ENCODE measurements around the gene FAM240B. TPM values are rescaled to one million over a fixed set of nuclear protein-coding genes. Genes with fewer than 3 reads are reported as not detected.

Gene FAM240B
- total RNA-seq, 1 experiment from 2014 or later = not detected

DNA sequence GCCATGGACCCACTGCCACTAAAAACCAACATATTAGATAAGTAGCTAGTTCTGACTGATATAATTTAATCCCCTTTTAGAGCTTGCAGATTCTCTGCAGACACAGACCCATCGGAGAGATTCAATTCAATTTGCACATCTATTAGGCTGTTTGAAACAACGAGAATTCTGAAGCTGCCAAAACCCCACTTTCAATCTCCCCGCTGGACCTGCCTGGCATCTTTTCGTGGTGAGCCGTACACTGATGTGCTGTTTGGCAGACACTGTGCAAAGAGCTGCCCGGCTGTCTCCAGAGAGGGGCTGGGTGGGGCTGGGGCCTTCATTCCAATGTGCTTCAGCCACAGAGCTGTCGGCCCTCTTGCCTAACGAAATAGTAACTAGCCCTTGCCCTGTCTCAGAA is 42.1 kb upstream of the FAM240B start:
- H3F3A ChIP-seq (ENCODE audit: insufficient read depth, low read depth) = no peaks in the 10 kb centered on the region
- BruUV-seq (replicated peaks) = no TSS peak
- ChIA-PET POLR2A (ENCODE audit: unreplicated experiment) (no interaction called here), CTCF (no interaction called here)
- intact Hi-C loops (cut with micrococcal nuclease; ENCODE audit: unreplicated experiment) = no loop called here
- TF ChIP-seq EZH2 (IDR thresholded peaks at IDR 0.05; ENCODE audit: low read depth) (no peak), CTCF (conservative IDR thresholded peaks at IDR 0.05) (no peak)
- H3K4me3 ChIP-seq = no peak overlapping the region
- no peaks in the 10 kb centered on the region for H3K9me3 ChIP-seq (ENCODE audit: insufficient read depth, low read depth)
- H4K20me1 ChIP-seq (ENCODE audit: insufficient read depth) = no peaks in the 10 kb centered on the region
- no peaks in the 10 kb centered on the region for H3K9me2 ChIP-seq (ENCODE audit: insufficient read depth)
- no peaks in the 10 kb centered on the region for H3K27me3 ChIP-seq (ENCODE audit: insufficient read depth, low read depth)
- H3K4me2 ChIP-seq = no peak overlapping the region
- H3K4me1 ChIP-seq (replicated peaks; ENCODE audit: insufficient read depth) = no peaks in the 10 kb centered on the region
- DNase-seq = no peak
- no peak overlapping the region for H3K27ac ChIP-seq
- no peaks in the 10 kb centered on the region for H3K79me2 ChIP-seq (ENCODE audit: low read depth)
- H3K36me3 ChIP-seq (ENCODE audit: low read depth) = no peaks in the 10 kb centered on the region
- H2AFZ ChIP-seq = no peak overlapping the region

- H3K27me3 ChIP-seq (ENCODE audit: insufficient read depth, low read depth) = no peaks in the 10 kb centered on the region
- CTCF ChIA-PET = no interaction called here
- H3K9me3 ChIP-seq (ENCODE audit: insufficient read depth, low read depth) = no peaks in the 10 kb centered on the region
- H3K79me2 ChIP-seq (ENCODE audit: low read depth) = no peaks in the 10 kb centered on the region
- H3K9me2 ChIP-seq (ENCODE audit: insufficient read depth) = no peaks in the 10 kb centered on the region
- POLR2A ChIA-PET (ENCODE audit: unreplicated experiment) = no interaction called here
- no peak for DNase-seq
- no peak overlapping the region for H3K4me2 ChIP-seq
- H3K36me3 ChIP-seq (ENCODE audit: low read depth) = no peaks in the 10 kb centered on the region
- no peaks in the 10 kb centered on the region for H3K4me1 ChIP-seq (replicated peaks; ENCODE audit: insufficient read depth)
- intact Hi-C loops (cut with micrococcal nuclease; ENCODE audit: unreplicated experiment) = no loop called here
- no peak overlapping the region for H2AFZ ChIP-seq
- H3F3A ChIP-seq (ENCODE audit: insufficient read depth, low read depth) = no peaks in the 10 kb centered on the region
- H3K27ac ChIP-seq = no peak overlapping the region
- BruUV-seq (replicated peaks) = no TSS peak
- TF ChIP-seq CTCF (conservative IDR thresholded peaks at IDR 0.05) (no peak), EZH2 (IDR thresholded peaks at IDR 0.05; ENCODE audit: low read depth) (no peak)
- H4K20me1 ChIP-seq (ENCODE audit: insufficient read depth) = no peaks in the 10 kb centered on the region
- no peak overlapping the region for H3K4me3 ChIP-seq
Observed at GRCh38 chr9:38761339-38761738, 41.4 kb upstream of the FAM240B start.

DNA sequence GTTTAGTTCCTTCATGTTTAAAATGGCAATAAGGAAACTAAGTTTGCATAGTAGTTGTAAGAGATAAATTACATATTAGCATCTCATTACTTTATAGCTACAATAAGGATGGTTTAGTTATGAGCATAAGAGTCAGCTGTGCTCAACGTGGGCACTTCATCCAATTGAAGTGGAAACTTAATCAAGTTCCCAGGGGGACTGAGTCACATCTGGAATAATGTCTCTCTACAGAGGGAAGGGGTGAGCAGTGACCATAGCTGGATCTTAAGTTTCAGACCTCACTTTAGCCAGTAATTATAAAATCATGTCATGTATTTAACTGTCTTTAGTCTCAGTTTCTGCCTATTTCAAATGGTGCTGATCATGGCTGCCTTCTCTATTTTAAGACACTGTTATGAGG is 36.8 kb upstream of the FAM240B start:
- no peak overlapping the region for H2AFZ ChIP-seq
- H3K27ac ChIP-seq = no peak overlapping the region
- H3K4me1 ChIP-seq (replicated peaks; ENCODE audit: insufficient read depth) = no peaks in the 10 kb centered on the region
- no peak for DNase-seq
- H3K4me2 ChIP-seq = no peak overlapping the region
- H3K79me2 ChIP-seq (ENCODE audit: low read depth) = no peaks in the 10 kb centered on the region
- intact Hi-C loops (cut with micrococcal nuclease; ENCODE audit: unreplicated experiment) = loop anchor here (10.0 kb wide), 1 partner anchor 62 kb away; no protein-coding TSS in a partner anchor
- POLR2A ChIA-PET (ENCODE audit: unreplicated experiment) = no interaction called here
- TF ChIP-seq CTCF (conservative IDR thresholded peaks at IDR 0.05) (no peak), EZH2 (IDR thresholded peaks at IDR 0.05; ENCODE audit: low read depth) (no peak)
- H3F3A ChIP-seq (ENCODE audit: insufficient read depth, low read depth) = no peaks in the 10 kb centered on the region
- no peaks in the 10 kb centered on the region for H3K36me3 ChIP-seq (ENCODE audit: low read depth)
- CTCF ChIA-PET = no interaction called here
- no peaks in the 10 kb centered on the region for H4K20me1 ChIP-seq (ENCODE audit: insufficient read depth)
- no peaks in the 10 kb centered on the region for H3K9me3 ChIP-seq (ENCODE audit: insufficient read depth, low read depth)
- H3K4me3 ChIP-seq = no peak overlapping the region
- BruUV-seq (replicated peaks) = no TSS peak
- H3K27me3 ChIP-seq (ENCODE audit: insufficient read depth, low read depth) = no peaks in the 10 kb centered on the region
- no peaks in the 10 kb centered on the region for H3K9me2 ChIP-seq (ENCODE audit: insufficient read depth)
